Measurements from ENCODE around the gene CCNL1.

Gene CCNL1

GRCh38 chr3:157117875-157118654 is 41.9 kb downstream of the CCNL1 start:
- in situ Hi-C loops (cut with HindIII; ENCODE audit: low sequenced_read_pairs) = no loop called here
- no peak for TF ChIP-seq CTCF (IDR thresholded peaks at IDR 0.05; ENCODE audit: low read depth, low read length)
- H3K4me3 ChIP-seq (ENCODE audit: low read depth, low read length) = no peak overlapping the region
- DNase-seq (ENCODE audit: low read depth, low spot score) = no peak

DNA sequence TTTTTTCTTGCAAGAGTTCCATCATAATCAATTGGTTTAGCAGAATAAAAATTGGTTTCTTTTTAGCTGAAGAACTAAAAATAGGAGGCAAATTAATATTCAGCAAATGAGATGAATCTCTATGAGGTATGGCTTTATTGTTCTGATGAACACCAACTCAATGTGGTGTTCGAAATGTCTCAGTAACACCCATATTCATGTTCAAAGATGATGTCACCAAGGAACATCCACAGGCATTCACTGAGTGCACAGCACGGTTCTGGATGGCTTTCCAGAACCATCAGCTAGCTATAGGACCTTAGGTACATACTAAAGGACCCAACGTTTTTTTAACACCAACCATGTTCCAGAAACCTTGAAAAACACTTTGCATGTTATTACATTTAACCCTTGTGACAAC is 42.7 kb downstream of the CCNL1 start:
- TF ChIP-seq CTCF (IDR thresholded peaks at IDR 0.05; ENCODE audit: low read depth, low read length) = no peak
- DNase-seq (ENCODE audit: low read depth, low spot score) = no peak
- no peak overlapping the region for H3K4me3 ChIP-seq (ENCODE audit: low read depth, low read length)
- in situ Hi-C loops (cut with HindIII; ENCODE audit: low sequenced_read_pairs) = no loop called here

DNA sequence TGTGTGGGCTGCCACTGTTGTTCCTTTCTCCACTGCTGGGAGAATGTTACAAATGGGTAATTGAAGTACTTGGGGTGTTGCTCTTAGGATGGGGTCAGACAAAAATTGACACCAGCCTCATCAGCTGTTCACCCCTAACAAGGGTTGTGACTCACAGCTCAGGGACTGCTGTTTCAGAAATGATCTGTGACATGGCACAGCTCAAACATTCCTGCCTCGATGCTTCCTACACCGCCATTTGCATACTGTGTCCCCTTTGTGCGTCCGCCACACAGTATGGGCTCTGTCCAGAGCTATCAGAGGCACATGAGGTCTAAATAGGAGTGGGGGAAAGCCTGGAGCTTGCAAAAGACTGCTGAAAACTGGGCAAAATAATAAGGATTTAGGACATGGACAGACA is 43.9 kb downstream of the CCNL1 start:
- no peak overlapping the region for H3K4me3 ChIP-seq (ENCODE audit: low read depth, low read length)
- in situ Hi-C loops (cut with HindIII; ENCODE audit: low sequenced_read_pairs) = no loop called here
- TF ChIP-seq CTCF (IDR thresholded peaks at IDR 0.05; ENCODE audit: low read depth, low read length) = no peak
- DNase-seq (ENCODE audit: low read depth, low spot score) = no peak

DNA sequence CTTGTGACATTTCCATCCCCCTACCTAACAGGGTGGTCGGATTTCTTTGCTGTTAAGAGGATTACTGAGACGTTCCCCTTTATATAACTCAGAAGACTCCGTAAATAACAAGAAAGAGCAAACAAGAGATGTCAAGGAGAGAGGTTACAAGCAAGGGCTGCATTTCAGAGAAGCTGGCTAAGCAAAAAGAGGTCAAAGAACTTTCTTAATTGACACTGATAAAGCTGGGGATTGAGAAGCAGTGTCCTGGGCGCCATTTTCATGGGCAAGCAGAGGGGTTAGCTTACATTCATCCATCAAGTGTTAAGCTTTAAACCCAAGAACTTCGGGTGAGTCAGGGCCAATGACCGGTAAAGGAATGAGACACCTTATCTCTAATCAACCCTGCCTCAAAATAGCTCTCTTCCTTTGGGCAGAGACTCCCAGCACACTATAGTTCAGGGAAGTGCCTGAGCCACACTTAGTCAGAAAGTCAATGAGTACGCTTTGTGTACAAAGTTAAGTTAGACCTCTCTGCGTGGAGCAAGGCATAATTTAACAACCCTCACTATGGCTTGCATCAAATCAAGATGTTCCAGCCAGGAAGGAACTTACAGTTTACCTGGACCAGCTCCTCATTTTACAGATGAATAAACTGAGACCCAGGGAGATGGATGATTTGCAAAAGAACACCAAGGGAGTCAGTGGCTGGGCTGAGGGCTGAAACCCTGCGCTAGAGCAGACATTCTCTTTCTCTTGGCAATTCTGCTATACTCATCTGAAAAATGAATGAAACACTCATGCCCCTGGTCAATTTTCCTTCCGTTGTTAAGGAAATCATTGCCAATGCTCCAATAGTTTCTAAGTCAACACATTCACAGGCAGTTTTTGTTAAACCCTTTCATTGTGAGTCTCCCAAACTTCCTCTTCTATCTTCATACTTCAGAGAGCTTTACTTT is 44.6 kb downstream of the CCNL1 start:
- H3K4me3 ChIP-seq (ENCODE audit: low read depth, low read length) = no peak overlapping the region
- TF ChIP-seq CTCF (IDR thresholded peaks at IDR 0.05; ENCODE audit: low read depth, low read length) = no peak
- DNase-seq (ENCODE audit: low read depth, low spot score) = no peak
- in situ Hi-C loops (cut with HindIII; ENCODE audit: low sequenced_read_pairs) = no loop called here

DNA sequence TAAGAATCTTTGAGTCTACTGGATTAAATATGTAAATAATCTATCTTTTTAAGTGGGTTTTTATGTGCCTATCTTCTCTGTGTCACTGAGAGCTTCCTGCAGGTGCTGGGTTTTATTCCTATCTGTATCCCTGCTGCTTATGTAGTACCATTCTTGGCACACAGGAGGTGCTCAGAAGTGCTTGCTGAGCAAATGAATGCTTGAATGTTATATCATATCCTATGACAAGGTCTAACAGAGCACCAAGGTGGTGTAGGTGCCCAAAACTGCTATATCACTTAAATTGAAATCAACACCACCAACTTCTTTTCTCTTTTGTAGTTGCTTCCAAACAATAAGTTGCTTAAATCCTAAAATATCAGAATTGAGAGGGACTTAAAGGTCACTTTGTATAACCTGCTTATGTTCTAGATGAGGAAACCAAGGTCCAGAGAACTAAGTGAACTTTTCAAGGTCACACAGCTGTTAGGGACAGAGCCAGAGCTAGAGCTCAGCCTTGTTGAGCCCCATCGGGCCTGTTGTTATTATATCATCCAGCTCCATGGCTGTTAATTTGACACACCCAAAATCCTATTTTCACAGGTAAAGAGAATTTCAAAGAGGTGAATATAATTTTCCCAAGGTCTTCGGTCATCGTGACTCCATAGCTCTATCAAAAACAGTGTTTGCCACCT is 46.0 kb downstream of the CCNL1 start:
- TF ChIP-seq CTCF (IDR thresholded peaks at IDR 0.05; ENCODE audit: low read depth, low read length) = no peak
- no peak overlapping the region for H3K4me3 ChIP-seq (ENCODE audit: low read depth, low read length)
- DNase-seq (ENCODE audit: low read depth, low spot score) = no peak
- in situ Hi-C loops (cut with HindIII; ENCODE audit: low sequenced_read_pairs) = no loop called here

DNA sequence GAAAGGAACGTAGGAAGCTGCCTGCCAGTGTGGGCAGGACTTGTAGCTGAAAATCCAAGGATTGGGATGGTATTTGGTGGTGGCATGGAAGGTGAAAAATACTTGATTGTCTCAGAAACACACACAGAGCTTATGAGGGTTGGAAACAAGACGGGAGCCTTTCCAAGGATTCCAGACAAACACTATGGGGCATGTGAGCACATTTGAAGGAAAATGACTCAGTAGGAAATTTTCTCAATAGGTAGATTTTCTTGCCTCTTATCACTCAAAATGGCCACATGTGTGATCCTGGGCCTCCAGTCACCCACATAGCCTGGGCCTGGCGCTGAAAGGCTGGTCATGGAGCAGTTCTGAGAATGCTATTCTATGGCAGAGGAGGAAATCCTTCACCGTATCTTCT is 47.4 kb downstream of the CCNL1 start:
- in situ Hi-C loops (cut with HindIII; ENCODE audit: low sequenced_read_pairs) = no loop called here
- H3K4me3 ChIP-seq (ENCODE audit: low read depth, low read length) = no peak overlapping the region
- no peak for TF ChIP-seq CTCF (IDR thresholded peaks at IDR 0.05; ENCODE audit: low read depth, low read length)
- no peak for DNase-seq (ENCODE audit: low read depth, low spot score)
